ENCODE data around the gene PCBP3.
A peak's percentile ranks its signal among the peaks of the same experiment; 100 is the strongest.

The PCBP3 gene

GRCh38 chr21:45987121-45987711 is 343.7 kb downstream of the PCBP3 start:
- DNase-seq, result peak in 2 of 5 donors; percentile 6 to 8

GRCh38 chr21:45988366-45989347 is 345.1 kb downstream of the PCBP3 start:
- peak in 2 of 5 donors; percentile 6 to 8 for DNase-seq

- peak in 2 of 5 donors; percentile 5 to 10 for DNase-seq
Measured at GRCh38 chr21:45989355-45990048, 346.0 kb downstream of the PCBP3 start.

GRCh38 chr21:45990049-45990711 is 346.7 kb downstream of the PCBP3 start:
- DNase-seq, result peak in 2 of 5 donors; percentile 5 to 20

- no peak for DNase-seq
Measured at GRCh38 chr21:45990741-45991605, 347.4 kb downstream of the PCBP3 start.

- peak in 1 of 5 donors; percentile 8 for DNase-seq
Measured at GRCh38 chr21:45991606-45992300, 348.2 kb downstream of the PCBP3 start.
